K562 (cell line): Measurements from ENCODE around the gene NAT14. TPM values are rescaled to one million over a fixed set of nuclear protein-coding genes. Genes with fewer than 3 reads are reported as not detected.

Experiments
- RERE ChIP-seq: sonication (generic); formaldehyde crosslinking; IDR thresholded peaks from 2 replicates; pipeline ENCODE4 v1.8.0; 2023; ENCODE audit warnings: missing genetic modification reagents, mild to moderate bottlenecking, borderline replicate concordance
- polyA plus RNA-seq, 8 experiments: library from polyadenylated mRNA; depleted of rRNA in 4 of 8; stranded (reverse) in 5 of 8; unstranded in 3 of 8; fragments of >200 nt; fragmentation: Nextera tagmentation in 2 of 8; fragmentation: Illumina TruSeq in 1 of 8; extraction: Ambion mirVana in 2 of 8; extraction: Trizol in 1 of 8; gene quantifications; 2 replicates each; pipeline versions ENCODE4 v1.2.1 to v1.2.3, GENCODE V29; 2011 to 2014; ENCODE audit warnings: inconsistent platforms in 1 of 8, missing spikeins in 1 of 8
- total RNA-seq, 7 experiments: library from RNA; depleted of rRNA in 6 of 7; stranded (reverse); fragments of >200 nt in 6 of 7; fragmentation: Illumina TruSeq in 2 of 7; extraction: Trizol in 2 of 7; gene quantifications; 2 replicates each; pipeline versions ENCODE4 v1.2.1 to v1.2.3, GENCODE V29; 2011 to 2021; ENCODE audit warnings: low replicate concordance in 1 of 7

Gene NAT14
- total and polyA plus RNA-seq, 9 of the 15 experiments (the other 6 are each of a cell fraction or from before 2014, with no cell fraction given): 2.4 to 77.0 (median 26.7) TPM

- TF ChIP-seq RERE (CRISPR knock-in tag): 0 out of 2 replicates have a peak, but pooled peaks have one; percentile 61
These were observed 2.3 kb downstream of the NAT14 start (continued) for GRCh38 chr19:55486971-55487923.
